HepG2 (cell line): ENCODE results near the gene RNF208. TPM values are rescaled to one million over a fixed set of nuclear protein-coding genes. Genes with fewer than 3 reads are reported as not detected.

Experiments
- BHLHE40 ChIP-seq: IDR thresholded peaks from 2 replicates; pipeline ENCODE4 v1.6.1; 2011; ENCODE audit warnings: low read length, improper control_type of control experiment
- BORCS8-MEF2B ChIP-seq: sonication (generic); formaldehyde crosslinking; IDR thresholded peaks from 2 replicates; pipeline ENCODE4 v1.8.0; 2022; ENCODE audit warnings: mild to moderate bottlenecking, missing genetic modification reagents
- HOXA3 ChIP-seq: sonication (generic); formaldehyde crosslinking; IDR thresholded peaks from 2 replicates; pipeline ENCODE4 v1.5.0; 2020; ENCODE audit warnings: missing genetic modification reagents
- LCORL ChIP-seq, 2 experiments: fragments of 450-650 bp in 1 of 2; sonication (generic) in 1 of 2; formaldehyde crosslinking in 1 of 2; IDR thresholded peaks; 2 replicates each; pipeline versions ENCODE4 v1.5.0 to v1.6.1; 2017 to 2020; ENCODE audit warnings: antibody characterized with exemption in 1 of 2, missing genetic modification reagents in 1 of 2
- MAF1 ChIP-seq: sonication (generic); formaldehyde crosslinking; IDR thresholded peaks from 2 replicates; pipeline ENCODE4 v1.5.0; 2020; ENCODE audit warnings: missing genetic modification reagents, borderline replicate concordance
- YY1 ChIP-seq: IDR thresholded peaks from 2 replicates; pipeline ENCODE4 v1.6.1; 2011; ENCODE audit warnings: low read length, low read depth, moderate library complexity, mild to moderate bottlenecking; ENCODE audit not compliant: insufficient read depth, insufficient replicate concordance
- ZNF256 ChIP-seq: sonication (generic); formaldehyde crosslinking; conservative IDR thresholded peaks from 2 replicates; pipeline ENCODE4 v1.4.0; 2020; ENCODE audit warnings: missing genetic modification reagents
- ZNF264 ChIP-seq: sonication (generic); formaldehyde crosslinking; IDR thresholded peaks from 2 replicates; pipeline ENCODE4 v1.4.0; 2020; ENCODE audit warnings: missing genetic modification reagents
- ZZZ3 ChIP-seq: sonication (generic); formaldehyde crosslinking; IDR thresholded peaks from 2 replicates; pipeline ENCODE4 v1.4.0; 2020; ENCODE audit warnings: missing genetic modification reagents, mild to moderate bottlenecking, borderline replicate concordance
- polyA plus RNA-seq, 8 experiments: library from polyadenylated mRNA; depleted of rRNA in 3 of 8; stranded (reverse) in 7 of 8; unstranded in 1 of 8; fragments of >200 nt; fragmentation: Illumina TruSeq in 4 of 8; extraction: Trizol in 4 of 8; gene quantifications; 2 replicates each; pipeline versions ENCODE4 v1.2.1 to v1.2.3, GENCODE V29; 2011 to 2016; ENCODE audit warnings: low read depth in 4 of 8, missing spikeins in 1 of 8, mixed read lengths in 1 of 8; ENCODE audit not compliant: insufficient read depth in 1 of 8
- total RNA-seq, 5 experiments: library from RNA; depleted of rRNA; stranded (reverse); fragments of >200 nt; fragmentation: Illumina TruSeq; extraction: Trizol; gene quantifications; 2 replicates each; pipeline ENCODE4 v1.2.3, GENCODE V29; 2016; ENCODE audit warnings: low read depth in 1 of 5
- TF ChIP-seq, protein P1 (sequence below): sonication (generic); formaldehyde crosslinking; conservative IDR thresholded peaks from 2 replicates; pipeline ENCODE4 v1.8.0; 2022; ENCODE audit warnings: mild to moderate bottlenecking, moderate library complexity, missing genetic modification reagents
- TF ChIP-seq, protein P2 (sequence below): sonication (generic); formaldehyde crosslinking; IDR thresholded peaks from 2 replicates; pipeline ENCODE4 v1.5.0; 2020; ENCODE audit warnings: mild to moderate bottlenecking, missing genetic modification reagents, moderate library complexity
- TF ChIP-seq, protein P3 (sequence below): sonication (generic); formaldehyde crosslinking; IDR thresholded peaks from 2 replicates; pipeline ENCODE4 v1.5.1; 2020; ENCODE audit warnings: mild to moderate bottlenecking, missing genetic modification reagents, borderline replicate concordance

Gene RNF208
- total and polyA plus RNA-seq, 2 of the 13 experiments (the other 11 are each of a cell fraction or from before 2014, with no cell fraction given), result 1.6 to 2.1 TPM

DNA sequence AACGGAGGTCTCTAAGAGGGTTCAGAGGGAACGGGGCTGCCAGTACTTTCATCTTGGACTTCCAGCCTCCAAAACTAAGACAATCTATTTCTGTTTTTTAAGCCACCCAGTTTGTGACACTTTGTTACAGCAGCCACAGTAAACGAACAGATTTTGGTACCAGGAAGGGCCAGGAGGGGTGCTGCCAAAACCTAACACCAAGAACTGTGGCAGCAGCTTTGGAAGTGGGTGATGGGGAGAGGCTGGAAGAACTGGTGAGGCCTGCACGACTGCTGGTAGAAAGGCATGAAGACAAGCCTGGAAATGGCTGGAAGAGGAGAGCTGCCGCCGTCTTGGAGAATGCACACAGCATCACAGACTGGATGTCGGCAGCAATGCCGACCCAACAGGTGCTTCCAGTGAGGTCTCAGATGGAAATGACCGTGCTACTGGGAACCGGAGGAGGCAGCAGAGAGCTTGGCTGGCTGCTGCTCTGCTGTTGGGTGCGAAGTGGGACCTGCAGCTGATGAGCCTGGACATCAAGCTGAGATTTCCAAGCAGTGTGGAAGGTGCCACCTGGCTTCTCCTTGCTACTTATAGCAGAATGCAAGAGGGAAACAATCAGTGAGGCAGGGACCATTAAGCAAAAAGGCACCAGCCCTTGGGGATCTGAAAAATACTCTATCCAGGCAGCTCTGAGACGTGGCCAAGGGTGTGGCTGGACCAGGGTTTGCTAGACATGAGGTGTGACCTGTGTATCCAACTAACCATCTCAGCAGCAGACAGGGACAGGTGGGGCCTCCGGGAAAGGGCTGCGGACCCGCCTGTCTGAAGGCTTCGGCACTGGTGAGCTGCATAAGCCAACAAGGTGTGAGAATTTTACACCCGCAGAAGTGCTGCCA lies 45.5 kb downstream of the RNF208 start (continued):
- TF ChIP-seq HOXA3 (no peak), YY1 (no peak), MAF1 (CRISPR knock-in tag) (no peak), BHLHE40 (0 out of 2 replicates have a peak, but pooled peaks have one; percentile 10), LCORL (IDR thresholded peaks at IDR 0.05) (no peak), LCORL (CRISPR knock-in tag; IDR thresholded peaks at IDR 0.05) (no peak), ZNF264 (no peak), ZNF256 (CRISPR knock-in tag) (no peak), ZZZ3 (no peak), BORCS8-MEF2B (CRISPR knock-in tag) (no peak)
- TF ChIP-seq, protein P1, sequence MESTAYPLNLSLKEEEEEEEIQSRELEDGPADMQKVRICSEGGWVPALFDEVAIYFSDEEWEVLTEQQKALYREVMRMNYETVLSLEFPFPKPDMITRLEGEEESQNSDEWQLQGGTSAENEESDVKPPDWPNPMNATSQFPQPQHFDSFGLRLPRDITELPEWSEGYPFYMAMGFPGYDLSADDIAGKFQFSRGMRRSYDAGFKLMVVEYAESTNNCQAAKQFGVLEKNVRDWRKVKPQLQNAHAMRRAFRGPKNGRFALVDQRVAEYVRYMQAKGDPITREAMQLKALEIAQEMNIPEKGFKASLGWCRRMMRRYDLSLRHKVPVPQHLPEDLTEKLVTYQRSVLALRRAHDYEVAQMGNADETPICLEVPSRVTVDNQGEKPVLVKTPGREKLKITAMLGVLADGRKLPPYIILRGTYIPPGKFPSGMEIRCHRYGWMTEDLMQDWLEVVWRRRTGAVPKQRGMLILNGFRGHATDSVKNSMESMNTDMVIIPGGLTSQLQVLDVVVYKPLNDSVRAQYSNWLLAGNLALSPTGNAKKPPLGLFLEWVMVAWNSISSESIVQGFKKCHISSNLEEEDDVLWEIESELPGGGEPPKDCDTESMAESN, result no peak
- TF ChIP-seq, protein P2, sequence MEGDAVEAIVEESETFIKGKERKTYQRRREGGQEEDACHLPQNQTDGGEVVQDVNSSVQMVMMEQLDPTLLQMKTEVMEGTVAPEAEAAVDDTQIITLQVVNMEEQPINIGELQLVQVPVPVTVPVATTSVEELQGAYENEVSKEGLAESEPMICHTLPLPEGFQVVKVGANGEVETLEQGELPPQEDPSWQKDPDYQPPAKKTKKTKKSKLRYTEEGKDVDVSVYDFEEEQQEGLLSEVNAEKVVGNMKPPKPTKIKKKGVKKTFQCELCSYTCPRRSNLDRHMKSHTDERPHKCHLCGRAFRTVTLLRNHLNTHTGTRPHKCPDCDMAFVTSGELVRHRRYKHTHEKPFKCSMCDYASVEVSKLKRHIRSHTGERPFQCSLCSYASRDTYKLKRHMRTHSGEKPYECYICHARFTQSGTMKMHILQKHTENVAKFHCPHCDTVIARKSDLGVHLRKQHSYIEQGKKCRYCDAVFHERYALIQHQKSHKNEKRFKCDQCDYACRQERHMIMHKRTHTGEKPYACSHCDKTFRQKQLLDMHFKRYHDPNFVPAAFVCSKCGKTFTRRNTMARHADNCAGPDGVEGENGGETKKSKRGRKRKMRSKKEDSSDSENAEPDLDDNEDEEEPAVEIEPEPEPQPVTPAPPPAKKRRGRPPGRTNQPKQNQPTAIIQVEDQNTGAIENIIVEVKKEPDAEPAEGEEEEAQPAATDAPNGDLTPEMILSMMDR (CRISPR knock-in tag), result peak; percentile 76
- TF ChIP-seq, protein P3, sequence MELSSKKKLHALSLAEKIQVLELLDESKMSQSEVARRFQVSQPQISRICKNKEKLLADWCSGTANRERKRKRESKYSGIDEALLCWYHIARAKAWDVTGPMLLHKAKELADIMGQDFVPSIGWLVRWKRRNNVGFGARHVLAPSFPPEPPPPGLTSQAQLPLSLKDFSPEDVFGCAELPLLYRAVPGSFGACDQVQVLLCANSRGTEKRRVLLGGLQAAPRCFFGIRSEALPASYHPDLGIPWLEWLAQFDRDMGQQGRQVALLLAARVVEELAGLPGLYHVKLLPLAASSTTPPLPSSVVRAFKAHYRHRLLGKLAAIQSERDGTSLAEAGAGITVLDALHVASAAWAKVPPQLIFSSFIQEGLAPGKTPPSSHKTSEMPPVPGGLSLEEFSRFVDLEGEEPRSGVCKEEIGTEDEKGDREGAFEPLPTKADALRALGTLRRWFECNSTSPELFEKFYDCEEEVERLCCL, result no peak
